Liver (tissue), 9 donors: ENCODE measurements around the gene DNTT. TPM values are rescaled to one million over a fixed set of nuclear protein-coding genes. Genes with fewer than 3 reads are reported as not detected.

Experiments used
- DNase-seq: peaks from one replicate; pipeline ENCODE4 v3.0.0-alpha.2; 2017; ENCODE audit warnings: low spot score
- H3K27ac ChIP-seq, 2 donors: one replicate each; pipeline ENCODE4 v1.7.0; 2013; ENCODE audit warnings: inconsistent platforms in 2 of 2, low read length in 2 of 2, control low read depth in 1 of 2, low read depth in 1 of 2, mild to moderate bottlenecking in 1 of 2
- H3K27me3 ChIP-seq, 4 donors: one replicate each; pipeline versions ENCODE4 v1.6.1 to v1.7.0; 2013; ENCODE audit warnings: low read length in 3 of 4, inconsistent platforms in 1 of 4, mild to moderate bottlenecking in 1 of 4, moderate library complexity in 1 of 4; ENCODE audit not compliant: control insufficient read depth in 4 of 4, insufficient read depth in 4 of 4
- H3K36me3 ChIP-seq, 4 donors: one replicate each; pipeline versions ENCODE4 v1.6.1 to v1.7.0; 2013; ENCODE audit warnings: low read length in 3 of 4, mild to moderate bottlenecking in 3 of 4, low read depth in 1 of 4, moderate library complexity in 1 of 4; ENCODE audit not compliant: control insufficient read depth in 4 of 4, insufficient read depth in 3 of 4
- H3K4me1 ChIP-seq, 4 donors: one replicate each; pipeline versions ENCODE4 v1.6.1 to v1.7.0; 2013; ENCODE audit warnings: low read length in 3 of 4, mild to moderate bottlenecking in 3 of 4, moderate library complexity in 1 of 4; ENCODE audit not compliant: control insufficient read depth in 4 of 4, insufficient read depth in 4 of 4
- H3K4me3 ChIP-seq, 3 donors: one replicate each; pipeline versions ENCODE4 v1.6.1 to v1.7.0; 2013; ENCODE audit warnings: low read length in 3 of 3, control low read depth in 1 of 3, low read depth in 1 of 3, mild to moderate bottlenecking in 1 of 3
- H3K9ac ChIP-seq, 2 donors: one replicate each; pipeline ENCODE4 v1.7.0; 2013; ENCODE audit warnings: low read length in 2 of 2, mild to moderate bottlenecking in 2 of 2, moderate library complexity in 2 of 2, control low read depth in 1 of 2, low read depth in 1 of 2
- H3K9me3 ChIP-seq, 4 donors: one replicate each; pipeline versions ENCODE4 v1.6.1 to v1.7.0; 2013; ENCODE audit warnings: low read length in 3 of 4; ENCODE audit not compliant: control insufficient read depth in 4 of 4
- EGR1 ChIP-seq, 2 donors: IDR thresholded peaks; 2 replicates each; pipeline ENCODE4 v1.6.1; 2016 to 2018; ENCODE audit warnings: antibody characterized with exemption in 2 of 2, low read depth in 2 of 2
- FOXA1 ChIP-seq: IDR thresholded peaks from 2 replicates; pipeline ENCODE4 v1.6.1; 2016; ENCODE audit warnings: antibody characterized with exemption
- FOXA2 ChIP-seq: IDR thresholded peaks from 2 replicates; pipeline ENCODE4 v1.6.1; 2016; ENCODE audit warnings: antibody characterized with exemption
- HNF4A ChIP-seq, 2 donors: conservative IDR thresholded peaks; 2 replicates each; pipeline ENCODE4 v1.6.1; 2016; ENCODE audit warnings: antibody characterized with exemption in 2 of 2, mild to moderate bottlenecking in 2 of 2
- HNF4G ChIP-seq: IDR thresholded peaks from 2 replicates; pipeline ENCODE4 v1.6.1; 2016; ENCODE audit warnings: antibody characterized with exemption
- MAX ChIP-seq: IDR thresholded peaks from 2 replicates; pipeline ENCODE4 v1.6.1; 2016; ENCODE audit warnings: antibody characterized with exemption
- RAD21 ChIP-seq, 2 donors: IDR thresholded peaks; 2 replicates each; pipeline ENCODE4 v1.6.1; 2016; ENCODE audit warnings: antibody characterized with exemption in 2 of 2, mild to moderate bottlenecking in 2 of 2
- REST ChIP-seq: IDR thresholded peaks from 2 replicates; pipeline ENCODE4 v1.6.1; 2016; ENCODE audit warnings: antibody characterized with exemption, mild to moderate bottlenecking
- RXRA ChIP-seq, 2 donors: IDR thresholded peaks; 2 replicates each; pipeline ENCODE4 v1.6.1; 2017 to 2018; ENCODE audit warnings: antibody characterized with exemption in 2 of 2, mild to moderate bottlenecking in 1 of 2
- SP1 ChIP-seq: IDR thresholded peaks from 2 replicates; pipeline ENCODE4 v1.6.1; 2018; ENCODE audit warnings: antibody characterized with exemption, mild to moderate bottlenecking
- TAF1 ChIP-seq: conservative IDR thresholded peaks from 2 replicates; pipeline ENCODE4 v1.6.1; 2016; ENCODE audit warnings: antibody characterized with exemption, mild to moderate bottlenecking
- YY1 ChIP-seq: IDR thresholded peaks from 2 replicates; pipeline ENCODE4 v1.6.1; 2016; ENCODE audit warnings: antibody characterized with exemption, mild to moderate bottlenecking
- ZBTB33 ChIP-seq: IDR thresholded peaks from 2 replicates; pipeline ENCODE4 v1.6.1; 2016; ENCODE audit warnings: antibody characterized with exemption
- WGBS: extraction: QIAGEN DNeasy Blood & Tissue Kit; methylation state at CpG from one replicate; pipeline ENCODE4 v1.1.7; 2013; 5-methylcytosine and 5-hydroxymethylcytosine counted together
- polyA plus RNA-seq, 2 donors: library from polyadenylated mRNA; stranded (reverse) in 1 of 2; unstranded in 1 of 2; fragments of 200-250 nt in 1 of 2; fragments of >200 nt in 1 of 2; fragmentation: Nextera tagmentation in 1 of 2; extraction: Ambion mirVana in 1 of 2; gene quantifications; one replicate each; pipeline versions ENCODE4 v1.2.1 to v1.2.3, GENCODE V29; 2013 to 2015
- total RNA-seq, 2 donors: library from RNA; depleted of rRNA; stranded (reverse); fragments of >200 nt; gene quantifications; one replicate each; pipeline ENCODE4 v1.2.3, GENCODE V29; 2014
- TF ChIP-seq, protein P1 (sequence below): IDR thresholded peaks from 2 replicates; pipeline ENCODE4 v1.6.1; 2016; ENCODE audit warnings: antibody characterized with exemption
- TF ChIP-seq, protein P2 (sequence below): fragments of 150-350 bp; IDR thresholded peaks from 2 replicates; pipeline ENCODE4 v1.5.1; 2017; ENCODE audit warnings: improper control_type of control experiment, low read depth, low read length; ENCODE audit not compliant: missing input control
- donor health status: healthy.
- donor health status: healthy.
- donor health status: healthy.
- donor health status: healthy.
- donor health status: healthy.

DNTT gene
- total and polyA plus RNA-seq, 4 donors, result 0.70 TPM; not detected in 3

- TF ChIP-seq HNF4A (conservative IDR thresholded peaks at IDR 0.05), result no peak
- no peak for TF ChIP-seq RAD21 (IDR thresholded peaks at IDR 0.05)
- TF ChIP-seq EGR1 (IDR thresholded peaks at IDR 0.05; ENCODE audit: low read depth in 2 of 2), result no peak
- no peak for TF ChIP-seq FOXA2
- no peak for TF ChIP-seq YY1
- TF ChIP-seq, protein P1, sequence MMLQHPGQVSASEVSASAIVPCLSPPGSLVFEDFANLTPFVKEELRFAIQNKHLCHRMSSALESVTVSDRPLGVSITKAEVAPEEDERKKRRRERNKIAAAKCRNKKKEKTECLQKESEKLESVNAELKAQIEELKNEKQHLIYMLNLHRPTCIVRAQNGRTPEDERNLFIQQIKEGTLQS, result no peak
- no peak for TF ChIP-seq RXRA (IDR thresholded peaks at IDR 0.05)
Observed at GRCh38 chr10:96310321-96310669, 6.1 kb downstream of the DNTT start (continued).

DNA sequence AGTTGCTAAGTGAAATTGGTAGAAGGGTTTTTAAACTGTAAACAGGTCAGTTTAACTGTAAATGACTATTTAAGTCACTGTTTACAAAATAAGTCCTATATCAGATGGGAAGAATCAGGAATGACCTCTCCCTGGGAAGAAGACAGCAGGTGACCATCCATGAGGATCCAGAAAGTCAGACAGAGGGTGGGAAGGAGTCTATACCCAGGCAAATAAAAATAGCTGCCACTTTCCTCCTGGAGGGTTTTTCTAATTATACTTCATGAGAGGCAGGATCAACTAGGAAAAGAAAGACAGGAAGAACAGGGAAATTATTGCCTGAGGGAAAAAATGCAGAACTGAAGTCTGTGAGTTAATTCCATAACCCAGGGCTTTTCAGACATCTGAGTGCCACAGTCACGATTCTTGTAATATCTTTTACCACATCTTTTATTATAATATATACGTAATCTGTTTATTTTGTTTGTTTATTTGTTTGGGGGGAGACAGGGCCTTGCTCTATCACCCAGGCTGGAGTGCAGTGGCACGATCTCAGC lies 7.0 kb downstream of the DNTT start:
- WGBS, result 84% methylated on average over 3 of the region's 3 CpGs
- no peak overlapping the region for H3K9ac ChIP-seq
- H3K27me3 ChIP-seq, result no peaks in the 10 kb centered on the region
- TF ChIP-seq SP1 (no peak), REST (no peak), FOXA1 (no peak), ZBTB33 (no peak), RAD21 (IDR thresholded peaks at IDR 0.05) (no peak), FOXA2 (no peak), EGR1 (IDR thresholded peaks at IDR 0.05; ENCODE audit: low read depth in 2 of 2) (no peak), MAX (no peak)
- no peak overlapping the region for H3K4me3 ChIP-seq
- no peaks in the 10 kb centered on the region for H3K36me3 ChIP-seq
- no peaks in the 10 kb centered on the region for H3K4me1 ChIP-seq
- no peaks in the 10 kb centered on the region for H3K9me3 ChIP-seq
- H3K27ac ChIP-seq, result no peak overlapping the region
- no peak for DNase-seq

GRCh38 chr10:96313344-96313743 lies 9.1 kb downstream of the DNTT start:
- H3K9me3 ChIP-seq, result no peaks in the 10 kb centered on the region
- 81% methylated on average over 2 of the region's 2 CpGs for WGBS

More at GRCh38 chr10:96313344-96313743, 9.1 kb downstream of the DNTT start:
- Histone ChIP-seq H3K9ac (no peak overlapping the region), H3K4me3 (no peak overlapping the region), H3K4me1 (no peaks in the 10 kb centered on the region), H3K27ac (no peak overlapping the region), H3K36me3 (no peaks in the 10 kb centered on the region), H3K27me3 (no peaks in the 10 kb centered on the region)
- TF ChIP-seq TAF1 (no peak), FOXA2 (no peak), ZBTB33 (no peak), RAD21 (IDR thresholded peaks at IDR 0.05) (no peak), YY1 (no peak), REST (no peak), HNF4G (no peak)
- TF ChIP-seq, protein P2, sequence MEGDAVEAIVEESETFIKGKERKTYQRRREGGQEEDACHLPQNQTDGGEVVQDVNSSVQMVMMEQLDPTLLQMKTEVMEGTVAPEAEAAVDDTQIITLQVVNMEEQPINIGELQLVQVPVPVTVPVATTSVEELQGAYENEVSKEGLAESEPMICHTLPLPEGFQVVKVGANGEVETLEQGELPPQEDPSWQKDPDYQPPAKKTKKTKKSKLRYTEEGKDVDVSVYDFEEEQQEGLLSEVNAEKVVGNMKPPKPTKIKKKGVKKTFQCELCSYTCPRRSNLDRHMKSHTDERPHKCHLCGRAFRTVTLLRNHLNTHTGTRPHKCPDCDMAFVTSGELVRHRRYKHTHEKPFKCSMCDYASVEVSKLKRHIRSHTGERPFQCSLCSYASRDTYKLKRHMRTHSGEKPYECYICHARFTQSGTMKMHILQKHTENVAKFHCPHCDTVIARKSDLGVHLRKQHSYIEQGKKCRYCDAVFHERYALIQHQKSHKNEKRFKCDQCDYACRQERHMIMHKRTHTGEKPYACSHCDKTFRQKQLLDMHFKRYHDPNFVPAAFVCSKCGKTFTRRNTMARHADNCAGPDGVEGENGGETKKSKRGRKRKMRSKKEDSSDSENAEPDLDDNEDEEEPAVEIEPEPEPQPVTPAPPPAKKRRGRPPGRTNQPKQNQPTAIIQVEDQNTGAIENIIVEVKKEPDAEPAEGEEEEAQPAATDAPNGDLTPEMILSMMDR, result no peak
- no peak for DNase-seq
